ENCODE results near the gene CDH22. TPM values are rescaled to one million over a fixed set of nuclear protein-coding genes. Genes with fewer than 3 reads are reported as not detected.

Gene CDH22
- total RNA-seq, 1 experiment from 2014 or later, result not detected

GRCh38 chr20:46285072-46285471 lies 23.2 kb downstream of the CDH22 start:
- BruUV-seq (replicated peaks), result no TSS peak
- Mint-ChIP-seq H3K9me3 (ENCODE audit: unreplicated experiment) (no peaks in the 10 kb centered on the region), H3K4me1 (ENCODE audit: insufficient read depth, unreplicated experiment) (no peaks in the 10 kb centered on the region), H3K36me3 (ENCODE audit: insufficient read depth, unreplicated experiment) (no peaks in the 10 kb centered on the region), H3K27ac (ENCODE audit: low read depth, unreplicated experiment) (no peak overlapping the region), H3K27me3 (ENCODE audit: insufficient read depth, unreplicated experiment) (peaks cover under 1% of the 10 kb centered on the region), H3K4me3 (ENCODE audit: unreplicated experiment) (no peak overlapping the region)
- intact Hi-C loops (cut with micrococcal nuclease), result no loop called here
- DNase-seq (ENCODE audit: unreplicated experiment), result no peak
- POLR2A ChIA-PET, result no interaction called here
- CTCF ChIA-PET, result no interaction called here
- no peak for TF ChIP-seq CTCF (IDR thresholded peaks at IDR 0.05; ENCODE audit: unreplicated experiment)

- no peak overlapping the region for H3K27ac Mint-ChIP-seq (ENCODE audit: low read depth, unreplicated experiment)
- H3K27me3 Mint-ChIP-seq (ENCODE audit: insufficient read depth, unreplicated experiment), result no peaks in the 10 kb centered on the region
- TF ChIP-seq CTCF (IDR thresholded peaks at IDR 0.05; ENCODE audit: unreplicated experiment), result no peak
- POLR2A ChIA-PET, result no interaction called here
- H3K4me3 Mint-ChIP-seq (ENCODE audit: unreplicated experiment), result no peak overlapping the region
- BruUV-seq (replicated peaks), result no TSS peak
- no peaks in the 10 kb centered on the region for H3K36me3 Mint-ChIP-seq (ENCODE audit: insufficient read depth, unreplicated experiment)
- DNase-seq (ENCODE audit: unreplicated experiment), result no peak
- CTCF ChIA-PET, result interaction anchor here (0.9 kb wide), 1 partner anchor 73 kb away, joined by 3 read pairs; no protein-coding TSS in a partner anchor
- no peaks in the 10 kb centered on the region for H3K4me1 Mint-ChIP-seq (ENCODE audit: insufficient read depth, unreplicated experiment)
- intact Hi-C loops (cut with micrococcal nuclease), result no loop called here
- no peaks in the 10 kb centered on the region for H3K9me3 Mint-ChIP-seq (ENCODE audit: unreplicated experiment)
Measured at GRCh38 chr20:46284040-46284427, 24.3 kb downstream of the CDH22 start.

GRCh38 chr20:46283426-46284039 lies 24.8 kb downstream of the CDH22 start:
- H3K4me3 Mint-ChIP-seq (ENCODE audit: unreplicated experiment), result no peak overlapping the region
- H3K27me3 Mint-ChIP-seq (ENCODE audit: insufficient read depth, unreplicated experiment), result no peaks in the 10 kb centered on the region
- no TSS peak for BruUV-seq (replicated peaks)
- POLR2A ChIA-PET, result interaction anchor here (0.7 kb wide), 1 partner anchor 10 kb away, joined by 3 read pairs; no protein-coding TSS in a partner anchor
- CTCF ChIA-PET, result interaction anchor here (0.7 to 1.1 kb wide), 3 partner anchors 22 to 149 kb away, joined by 3 to 4 read pairs (median 3); no protein-coding TSS in a partner anchor
- intact Hi-C loops (cut with micrococcal nuclease), result no loop called here
- H3K27ac Mint-ChIP-seq (ENCODE audit: low read depth, unreplicated experiment), result no peak overlapping the region
- H3K9me3 Mint-ChIP-seq (ENCODE audit: unreplicated experiment), result no peaks in the 10 kb centered on the region
- no peaks in the 10 kb centered on the region for H3K4me1 Mint-ChIP-seq (ENCODE audit: insufficient read depth, unreplicated experiment)
- peak; percentile 25 for DNase-seq (ENCODE audit: unreplicated experiment)
- no peaks in the 10 kb centered on the region for H3K36me3 Mint-ChIP-seq (ENCODE audit: insufficient read depth, unreplicated experiment)
- no peak for TF ChIP-seq CTCF (IDR thresholded peaks at IDR 0.05; ENCODE audit: unreplicated experiment)

- Mint-ChIP-seq H3K9me3 (ENCODE audit: unreplicated experiment) (no peaks in the 10 kb centered on the region), H3K36me3 (ENCODE audit: insufficient read depth, unreplicated experiment) (no peaks in the 10 kb centered on the region), H3K27ac (ENCODE audit: low read depth, unreplicated experiment) (no peak overlapping the region), H3K4me1 (ENCODE audit: insufficient read depth, unreplicated experiment) (no peaks in the 10 kb centered on the region), H3K27me3 (ENCODE audit: insufficient read depth, unreplicated experiment) (no peaks in the 10 kb centered on the region), H3K4me3 (ENCODE audit: unreplicated experiment) (no peak overlapping the region)
- intact Hi-C loops (cut with micrococcal nuclease), result no loop called here
- POLR2A ChIA-PET, result interaction anchor here (1.1 kb wide), 1 partner anchor 10 kb away, joined by 3 read pairs; no protein-coding TSS in a partner anchor
- no TSS peak for BruUV-seq (replicated peaks)
- CTCF ChIA-PET, result interaction anchor here (0.8 to 1.1 kb wide), 3 partner anchors 8 to 150 kb away, joined by 3 to 4 read pairs (median 4); no protein-coding TSS in a partner anchor
- no peak for TF ChIP-seq CTCF (IDR thresholded peaks at IDR 0.05; ENCODE audit: unreplicated experiment)
- DNase-seq (ENCODE audit: unreplicated experiment), result no peak
Measured at GRCh38 chr20:46282669-46283068, 25.6 kb downstream of the CDH22 start.
